Suprapubic skin (tissue), 4 donors: ENCODE results near the gene RTKN. TPM values are rescaled to one million over a fixed set of nuclear protein-coding genes. Genes with fewer than 3 reads are reported as not detected.
"Not testable (repeated sequence)": the region's sequence is repeated elsewhere in the genome, so short reads cannot be mapped to it uniquely, and the experiment has no call there.

Experiments
- DNase-seq, 2 donors: peaks; one replicate each; pipeline ENCODE4 v3.0.0-alpha.2; 2019; ENCODE audit warnings: low spot score in 2 of 2
- H3K27ac ChIP-seq: fragments of 200-600 bp; sonication (generic); one replicate; pipeline ENCODE4 v1.5.1; 2019
- H3K27me3 ChIP-seq: fragments of 200-600 bp; sonication (generic); one replicate; pipeline ENCODE4 v1.5.1; 2019
- H3K36me3 ChIP-seq: fragments of 200-600 bp; sonication (generic); one replicate; pipeline ENCODE4 v1.5.1; 2019
- H3K4me1 ChIP-seq: fragments of 200-600 bp; sonication (generic); one replicate; pipeline ENCODE4 v1.5.1; 2019
- H3K4me3 ChIP-seq: fragments of 200-600 bp; sonication (generic); one replicate; pipeline ENCODE4 v1.5.1; 2019; ENCODE audit warnings: mild to moderate bottlenecking
- H3K9me3 ChIP-seq: fragments of 200-600 bp; sonication (generic); one replicate; pipeline ENCODE4 v1.5.1; 2019
- EP300 ChIP-seq: sonication (generic); formaldehyde crosslinking; IDR thresholded peaks from one replicate; pipeline ENCODE4 v1.6.1; 2017; ENCODE audit warnings: antibody characterized with exemption
- POLR2A ChIP-seq, 2 donors: fragments of 450-650 bp; IDR thresholded peaks; one replicate each; pipeline ENCODE4 v1.6.1; 2017; ENCODE audit warnings: antibody characterized with exemption in 2 of 2, mild to moderate bottlenecking in 2 of 2, moderate library complexity in 2 of 2
- POLR2AphosphoS5 ChIP-seq, 3 donors: sonication (generic); formaldehyde crosslinking; IDR thresholded peaks; one replicate each; pipeline ENCODE4 v1.6.1; 2017; ENCODE audit warnings: antibody characterized with exemption in 3 of 3
- WGBS: methylation state at CpG from one replicate; pipeline ENCODE4 v1.1.5; 2018; 5-methylcytosine and 5-hydroxymethylcytosine counted together
- total RNA-seq, 4 donors: library from RNA; depleted of rRNA; stranded (reverse); fragments of >200 nt; gene quantifications; one replicate each; pipeline ENCODE4 v1.1.0, GENCODE V29; 2016
- TF ChIP-seq, protein P1 (sequence below), 2 donors: fragments of 200-600 bp in 1 of 2; fragments of 450-650 bp in 1 of 2; sonication (generic) in 1 of 2; IDR thresholded peaks; one replicate each; pipeline ENCODE4 v1.5.1; 2016 to 2019; ENCODE audit warnings: antibody characterized with exemption in 2 of 2, mild to moderate bottlenecking in 1 of 2, moderate library complexity in 1 of 2

RTKN gene, protein sequence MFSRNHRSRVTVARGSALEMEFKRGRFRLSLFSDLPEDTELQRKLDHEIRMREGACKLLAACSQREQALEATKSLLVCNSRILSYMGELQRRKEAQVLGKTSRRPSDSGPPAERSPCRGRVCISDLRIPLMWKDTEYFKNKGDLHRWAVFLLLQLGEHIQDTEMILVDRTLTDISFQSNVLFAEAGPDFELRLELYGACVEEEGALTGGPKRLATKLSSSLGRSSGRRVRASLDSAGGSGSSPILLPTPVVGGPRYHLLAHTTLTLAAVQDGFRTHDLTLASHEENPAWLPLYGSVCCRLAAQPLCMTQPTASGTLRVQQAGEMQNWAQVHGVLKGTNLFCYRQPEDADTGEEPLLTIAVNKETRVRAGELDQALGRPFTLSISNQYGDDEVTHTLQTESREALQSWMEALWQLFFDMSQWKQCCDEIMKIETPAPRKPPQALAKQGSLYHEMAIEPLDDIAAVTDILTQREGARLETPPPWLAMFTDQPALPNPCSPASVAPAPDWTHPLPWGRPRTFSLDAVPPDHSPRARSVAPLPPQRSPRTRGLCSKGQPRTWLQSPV
- total RNA-seq: 10 to 100 TPM; 48.2 to 63.1 (median 56.7) TPM

GRCh38 chr2:74441690-74442482, at the start of gene RTKN:
Gene RTKN (minus strand): TSS chr2:74441937. CDS start chr2:74441816, 121 bp downstream.
- Histone ChIP-seq H3K9me3 (no peaks in the 10 kb centered on the region), H3K36me3 (no peaks in the 10 kb centered on the region), H3K4me3 (peak within 1 kb of the TSS; percentile 65), H3K4me1 (peaks cover 32% of the 10 kb centered on the region), H3K27me3 (no peaks in the 10 kb centered on the region), H3K27ac (peak within 1 kb of the TSS; percentile 84)
- WGBS: 21% methylated on average over 21 of the region's 75 CpGs
- peak in 1 of 2 donors; percentile 76 for DNase-seq
- TF ChIP-seq EP300 (no peak), POLR2A (IDR thresholded peaks at IDR 0.05) (no peak), POLR2AphosphoS5 (IDR thresholded peaks at IDR 0.05) (peak in 1 of 3 donors; percentile 28)

- no peaks in the 10 kb centered on the region for H3K4me1 ChIP-seq
- H3K36me3 ChIP-seq: peaks cover 58% of the 10 kb centered on the region
- DNase-seq: no peak
- H3K27me3 ChIP-seq: no peaks in the 10 kb centered on the region
- H3K27ac ChIP-seq: no peak overlapping the region
- 95% methylated on average over 9 of the region's 9 CpGs for WGBS
- no peaks in the 10 kb centered on the region for H3K9me3 ChIP-seq
- no peak overlapping the region for H3K4me3 ChIP-seq
- TF ChIP-seq EP300 (no peak), POLR2A (IDR thresholded peaks at IDR 0.05) (no peak), POLR2AphosphoS5 (IDR thresholded peaks at IDR 0.05) (no peak)
- TF ChIP-seq, protein P1, sequence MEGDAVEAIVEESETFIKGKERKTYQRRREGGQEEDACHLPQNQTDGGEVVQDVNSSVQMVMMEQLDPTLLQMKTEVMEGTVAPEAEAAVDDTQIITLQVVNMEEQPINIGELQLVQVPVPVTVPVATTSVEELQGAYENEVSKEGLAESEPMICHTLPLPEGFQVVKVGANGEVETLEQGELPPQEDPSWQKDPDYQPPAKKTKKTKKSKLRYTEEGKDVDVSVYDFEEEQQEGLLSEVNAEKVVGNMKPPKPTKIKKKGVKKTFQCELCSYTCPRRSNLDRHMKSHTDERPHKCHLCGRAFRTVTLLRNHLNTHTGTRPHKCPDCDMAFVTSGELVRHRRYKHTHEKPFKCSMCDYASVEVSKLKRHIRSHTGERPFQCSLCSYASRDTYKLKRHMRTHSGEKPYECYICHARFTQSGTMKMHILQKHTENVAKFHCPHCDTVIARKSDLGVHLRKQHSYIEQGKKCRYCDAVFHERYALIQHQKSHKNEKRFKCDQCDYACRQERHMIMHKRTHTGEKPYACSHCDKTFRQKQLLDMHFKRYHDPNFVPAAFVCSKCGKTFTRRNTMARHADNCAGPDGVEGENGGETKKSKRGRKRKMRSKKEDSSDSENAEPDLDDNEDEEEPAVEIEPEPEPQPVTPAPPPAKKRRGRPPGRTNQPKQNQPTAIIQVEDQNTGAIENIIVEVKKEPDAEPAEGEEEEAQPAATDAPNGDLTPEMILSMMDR (IDR thresholded peaks at IDR 0.05): no peak
Measured at GRCh38 chr2:74489906-74490305, 48.2 kb upstream of the RTKN start.

DNA sequence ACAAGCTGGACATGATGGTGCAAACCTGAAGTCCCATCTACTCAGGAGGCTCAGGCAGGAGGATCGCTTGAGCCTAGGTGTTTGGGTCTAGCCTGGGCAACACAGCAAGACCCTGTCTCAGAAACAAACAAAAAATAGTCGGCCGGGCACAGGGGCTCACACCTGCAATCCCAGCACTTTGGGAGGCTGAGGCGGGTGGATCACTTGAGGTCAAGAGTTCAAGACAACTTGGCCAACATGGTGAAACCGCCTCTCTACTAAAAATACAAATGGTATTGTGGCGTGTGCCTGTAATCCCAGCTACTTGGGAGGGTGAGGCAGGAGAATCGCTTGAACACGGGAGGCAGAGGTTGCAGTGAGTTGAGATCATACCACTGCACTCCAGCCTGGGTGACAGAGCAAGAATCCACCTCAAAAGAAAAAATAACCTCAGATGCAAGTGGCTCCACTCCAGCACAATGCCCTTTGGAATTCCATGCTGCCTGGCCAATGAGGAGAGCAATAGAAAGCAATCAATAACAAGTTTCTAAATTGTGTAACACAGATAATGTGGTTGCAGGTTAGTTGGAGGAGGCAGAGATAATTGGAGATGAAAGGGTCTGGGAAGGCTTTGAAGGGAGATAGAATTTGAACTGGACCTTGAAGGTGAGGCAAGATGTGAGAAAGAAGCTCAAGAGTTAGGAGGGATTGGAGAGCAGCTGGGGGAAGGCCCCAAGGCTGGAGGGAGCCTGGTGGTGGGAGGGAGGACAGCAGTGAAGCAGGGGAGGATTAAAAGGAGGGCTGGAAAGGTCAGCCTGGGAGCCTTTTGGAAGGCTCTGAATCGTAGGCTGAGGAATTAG, 47.1 kb upstream of the RTKN start:
- DNase-seq: no peak
- Histone ChIP-seq H3K4me3 (no peak overlapping the region), H3K9me3 (no peaks in the 10 kb centered on the region), H3K36me3 (peaks cover 52% of the 10 kb centered on the region), H3K27ac (no peak overlapping the region), H3K4me1 (peaks cover 4% of the 10 kb centered on the region), H3K27me3 (no peaks in the 10 kb centered on the region)
- 85% methylated on average over 9 of the region's 9 CpGs for WGBS
- TF ChIP-seq POLR2AphosphoS5 (IDR thresholded peaks at IDR 0.05) (no peak), POLR2A (IDR thresholded peaks at IDR 0.05) (no peak), EP300 (no peak)
- TF ChIP-seq, protein P1 (IDR thresholded peaks at IDR 0.05): no peak

DNA sequence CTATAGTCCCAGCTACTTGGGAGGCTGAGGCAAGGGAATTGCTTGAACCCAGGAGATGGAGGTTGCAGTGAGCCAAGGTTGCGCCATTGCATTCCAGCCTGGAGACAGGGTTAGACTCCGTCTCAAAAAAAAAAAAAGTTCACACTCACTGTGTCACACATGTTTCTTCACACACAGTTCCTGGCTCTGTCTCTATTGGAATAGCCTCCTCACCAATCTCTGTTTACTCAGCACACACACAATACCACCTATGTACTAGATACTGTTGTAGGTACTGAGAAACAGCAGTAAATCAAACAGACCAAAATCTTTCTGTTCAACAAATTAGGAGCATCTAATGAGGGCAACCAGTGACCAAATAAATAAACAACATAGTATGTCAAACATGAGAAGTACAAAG, 44.4 kb upstream of the RTKN start:
- no peaks in the 10 kb centered on the region for H3K27me3 ChIP-seq
- H3K4me1 ChIP-seq: peaks cover 22% of the 10 kb centered on the region
- H3K9me3 ChIP-seq: no peaks in the 10 kb centered on the region
- H3K27ac ChIP-seq: no peak overlapping the region
- DNase-seq: no peak
- no peak for TF ChIP-seq POLR2A (IDR thresholded peaks at IDR 0.05)
- TF ChIP-seq, protein P1 (IDR thresholded peaks at IDR 0.05): no peak
- H3K36me3 ChIP-seq: peaks cover 25% of the 10 kb centered on the region
- no peak overlapping the region for H3K4me3 ChIP-seq
- 81% methylated on average over 2 of the region's 2 CpGs for WGBS

DNA sequence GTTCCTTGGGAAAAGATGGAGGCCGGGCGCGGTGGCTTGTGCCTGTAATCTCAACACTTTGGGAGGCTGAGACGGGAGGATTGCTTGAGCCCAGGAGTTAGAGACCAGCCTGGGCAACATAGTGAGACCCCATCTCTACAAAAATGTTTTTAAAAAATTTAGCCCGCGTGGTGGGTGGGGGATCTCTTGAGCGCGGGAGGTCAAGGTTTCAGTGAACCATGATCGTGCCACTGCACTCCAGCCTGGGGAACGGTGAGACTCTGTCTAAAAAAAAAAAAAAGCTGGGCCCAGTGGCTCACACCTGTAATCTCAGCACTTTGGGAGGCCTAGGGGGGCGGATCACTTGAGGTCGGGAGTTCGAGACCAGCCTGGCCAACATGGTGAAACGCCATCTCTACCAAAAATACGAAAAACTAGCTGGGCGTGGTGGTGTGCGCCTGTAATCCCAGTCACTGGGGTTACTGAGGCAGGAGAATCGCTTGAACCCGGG, 42.0 kb upstream of the RTKN start:
- H3K27me3 ChIP-seq, H3K27ac ChIP-seq, H3K36me3 ChIP-seq, H3K9me3 ChIP-seq, DNase-seq: not testable (repeated sequence)
- WGBS: 80% methylated on average over 19 of the region's 19 CpGs
- Histone ChIP-seq H3K4me1 (peaks cover 31% of the 10 kb centered on the region), H3K4me3 (peak overlapping the region; percentile 79)
